ENCODE measurements around the gene ENTPD3. TPM values are rescaled to one million over a fixed set of nuclear protein-coding genes. Genes with fewer than 3 reads are reported as not detected.

Gene ENTPD3
- total RNA-seq, 1 donor from 2014 or later = 1.7 TPM

GRCh38 chr3:40350529-40350928 is 36.5 kb upstream of the ENTPD3 start:
- peaks cover 7% of the 10 kb centered on the region for H3K9me3 Mint-ChIP-seq (ENCODE audit: unreplicated experiment)
- H3K36me3 Mint-ChIP-seq (ENCODE audit: unreplicated experiment) = no peaks in the 10 kb centered on the region
- no peaks in the 10 kb centered on the region for H3K27me3 Mint-ChIP-seq (ENCODE audit: unreplicated experiment)
- no peaks in the 10 kb centered on the region for H3K4me1 Mint-ChIP-seq (ENCODE audit: low read depth, unreplicated experiment)
- no peak for DNase-seq
- no peak overlapping the region for H3K4me3 Mint-ChIP-seq (ENCODE audit: unreplicated experiment)
- no peak for TF ChIP-seq CTCF (IDR thresholded peaks at IDR 0.05; ENCODE audit: partially characterized antibody, unreplicated experiment)
- no peak overlapping the region for H3K27ac Mint-ChIP-seq (ENCODE audit: unreplicated experiment)

DNA sequence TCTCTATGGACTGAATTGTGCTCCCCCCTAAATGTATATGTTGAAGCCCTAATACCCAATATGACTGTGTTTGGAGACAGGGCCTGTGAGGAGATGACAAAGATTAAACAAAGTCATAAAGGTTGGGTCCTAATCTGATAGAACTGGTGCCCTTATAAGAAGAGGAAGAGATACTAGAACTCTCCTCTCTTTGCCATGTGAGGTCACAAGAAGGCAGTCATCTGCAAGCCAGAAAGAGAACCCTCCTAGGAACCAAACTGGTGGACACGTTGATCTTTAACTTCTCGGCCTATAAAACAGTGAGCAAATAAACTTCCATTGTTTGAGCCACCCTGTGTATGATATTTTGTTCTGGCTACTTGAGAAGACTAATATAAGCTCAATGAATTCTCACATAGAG is 31.6 kb upstream of the ENTPD3 start:
- H3K4me3 Mint-ChIP-seq (ENCODE audit: unreplicated experiment) = no peak overlapping the region
- TF ChIP-seq CTCF (IDR thresholded peaks at IDR 0.05; ENCODE audit: partially characterized antibody, unreplicated experiment) = no peak
- H3K36me3 Mint-ChIP-seq (ENCODE audit: unreplicated experiment) = no peaks in the 10 kb centered on the region
- H3K27me3 Mint-ChIP-seq (ENCODE audit: unreplicated experiment) = no peaks in the 10 kb centered on the region
- H3K9me3 Mint-ChIP-seq (ENCODE audit: unreplicated experiment) = no peaks in the 10 kb centered on the region
- no peaks in the 10 kb centered on the region for H3K4me1 Mint-ChIP-seq (ENCODE audit: low read depth, unreplicated experiment)
- DNase-seq = no peak
- no peak overlapping the region for H3K27ac Mint-ChIP-seq (ENCODE audit: unreplicated experiment)

- H3K4me3 Mint-ChIP-seq (ENCODE audit: unreplicated experiment) = no peak overlapping the region
- H3K27me3 Mint-ChIP-seq (ENCODE audit: unreplicated experiment) = no peaks in the 10 kb centered on the region
- H3K9me3 Mint-ChIP-seq (ENCODE audit: unreplicated experiment) = no peaks in the 10 kb centered on the region
- DNase-seq = no peak
- H3K4me1 Mint-ChIP-seq (ENCODE audit: low read depth, unreplicated experiment) = no peaks in the 10 kb centered on the region
- H3K27ac Mint-ChIP-seq (ENCODE audit: unreplicated experiment) = no peak overlapping the region
- TF ChIP-seq CTCF (IDR thresholded peaks at IDR 0.05; ENCODE audit: partially characterized antibody, unreplicated experiment) = no peak
- no peaks in the 10 kb centered on the region for H3K36me3 Mint-ChIP-seq (ENCODE audit: unreplicated experiment)
Observed at GRCh38 chr3:40358454-40358853, 28.5 kb upstream of the ENTPD3 start.

- H3K4me1 Mint-ChIP-seq (ENCODE audit: low read depth, unreplicated experiment) = no peaks in the 10 kb centered on the region
- no peak for TF ChIP-seq CTCF (IDR thresholded peaks at IDR 0.05; ENCODE audit: partially characterized antibody, unreplicated experiment)
- no peak overlapping the region for H3K27ac Mint-ChIP-seq (ENCODE audit: unreplicated experiment)
- H3K27me3 Mint-ChIP-seq (ENCODE audit: unreplicated experiment) = no peaks in the 10 kb centered on the region
- no peaks in the 10 kb centered on the region for H3K9me3 Mint-ChIP-seq (ENCODE audit: unreplicated experiment)
- no peak for DNase-seq
- H3K36me3 Mint-ChIP-seq (ENCODE audit: unreplicated experiment) = no peaks in the 10 kb centered on the region
- H3K4me3 Mint-ChIP-seq (ENCODE audit: unreplicated experiment) = no peak overlapping the region
Observed at GRCh38 chr3:40363674-40364073, 23.3 kb upstream of the ENTPD3 start.

GRCh38 chr3:40366203-40367162 is 20.5 kb upstream of the ENTPD3 start:
- H3K9me3 Mint-ChIP-seq (ENCODE audit: unreplicated experiment) = no peaks in the 10 kb centered on the region
- H3K27ac Mint-ChIP-seq (ENCODE audit: unreplicated experiment) = no peak overlapping the region
- peaks cover 2% of the 10 kb centered on the region for H3K27me3 Mint-ChIP-seq (ENCODE audit: unreplicated experiment)
- no peak for TF ChIP-seq CTCF (IDR thresholded peaks at IDR 0.05; ENCODE audit: partially characterized antibody, unreplicated experiment)
- no peaks in the 10 kb centered on the region for H3K4me1 Mint-ChIP-seq (ENCODE audit: low read depth, unreplicated experiment)
- H3K4me3 Mint-ChIP-seq (ENCODE audit: unreplicated experiment) = no peak overlapping the region
- peaks cover 8% of the 10 kb centered on the region for H3K36me3 Mint-ChIP-seq (ENCODE audit: unreplicated experiment)
- DNase-seq = no peak

Data from glutamatergic neuron (in vitro differentiated cells).